T-helper 2 cell treated with Interferon-gamma antibody and Interleukin-4, amounts not matched to agents 100 ng/mL and 5 ng/mL, for 36 hours (primary cell): ENCODE results near the gene NCKAP5. TPM values are rescaled to one million over a fixed set of nuclear protein-coding genes. Genes with fewer than 3 reads are reported as not detected.

Source experiments
- intact Hi-C: fragments of 100-400 bp; cut with micrococcal nuclease; formaldehyde crosslinking; loops from one replicate; pipeline ENCODE4 v1.15.1; 2023
- total RNA-seq: library from RNA; stranded (reverse); gene quantifications from 2 replicates; pipeline ENCODE4 v1.2.3, GENCODE V29; 2022

The NCKAP5 gene
- total RNA-seq, 1 donor from 2014 or later: not detected

- intact Hi-C loops: no loop called here
Observed at GRCh38 chr2:133286326-133286922, 281.8 kb downstream of the NCKAP5 start.

- intact Hi-C loops: no loop called here
Observed at GRCh38 chr2:133273031-133273430, 295.2 kb downstream of the NCKAP5 start.

DNA sequence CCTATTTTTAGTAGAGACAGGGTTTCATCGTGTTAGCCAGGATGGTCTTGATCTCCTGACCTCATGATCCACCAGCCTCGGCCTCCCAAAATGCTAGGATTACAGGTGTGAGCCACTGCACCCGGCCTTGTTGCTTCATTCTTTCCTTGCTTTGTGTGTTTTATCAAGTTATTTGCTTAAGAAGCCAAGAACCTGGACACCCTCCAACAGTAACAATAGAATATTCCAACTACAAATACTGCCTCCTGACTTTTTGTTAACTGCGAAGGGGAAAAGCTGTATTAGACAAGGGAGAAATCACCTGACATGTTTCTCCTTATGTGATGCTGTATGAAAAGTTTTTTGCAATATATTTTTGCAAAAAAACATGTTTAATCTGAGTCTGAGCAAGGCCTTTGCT lies 297.2 kb downstream of the NCKAP5 start:
- intact Hi-C loops: no loop called here

DNA sequence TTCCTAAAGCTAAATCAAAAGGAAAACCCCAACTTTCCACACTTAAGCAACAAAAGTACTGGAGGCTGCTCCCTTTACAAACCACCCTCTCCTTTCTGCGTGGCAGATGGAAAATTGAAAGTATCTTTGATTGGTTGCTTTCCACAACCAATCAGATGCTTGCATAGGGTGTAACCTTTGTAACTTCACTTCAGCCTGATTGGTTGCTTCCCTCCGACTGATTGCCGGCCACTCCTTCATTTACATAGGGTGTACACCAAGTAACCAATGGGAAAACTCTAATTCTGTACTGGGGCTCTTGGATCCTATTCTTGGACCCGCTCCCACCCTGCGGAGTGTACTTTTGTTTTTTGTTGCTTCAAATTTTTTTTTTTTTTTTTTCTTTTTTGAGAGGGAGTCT lies 297.7 kb downstream of the NCKAP5 start:
- intact Hi-C loops: no loop called here

GRCh38 chr2:133266926-133267590 lies 301.2 kb downstream of the NCKAP5 start:
- intact Hi-C loops: no loop called here

DNA sequence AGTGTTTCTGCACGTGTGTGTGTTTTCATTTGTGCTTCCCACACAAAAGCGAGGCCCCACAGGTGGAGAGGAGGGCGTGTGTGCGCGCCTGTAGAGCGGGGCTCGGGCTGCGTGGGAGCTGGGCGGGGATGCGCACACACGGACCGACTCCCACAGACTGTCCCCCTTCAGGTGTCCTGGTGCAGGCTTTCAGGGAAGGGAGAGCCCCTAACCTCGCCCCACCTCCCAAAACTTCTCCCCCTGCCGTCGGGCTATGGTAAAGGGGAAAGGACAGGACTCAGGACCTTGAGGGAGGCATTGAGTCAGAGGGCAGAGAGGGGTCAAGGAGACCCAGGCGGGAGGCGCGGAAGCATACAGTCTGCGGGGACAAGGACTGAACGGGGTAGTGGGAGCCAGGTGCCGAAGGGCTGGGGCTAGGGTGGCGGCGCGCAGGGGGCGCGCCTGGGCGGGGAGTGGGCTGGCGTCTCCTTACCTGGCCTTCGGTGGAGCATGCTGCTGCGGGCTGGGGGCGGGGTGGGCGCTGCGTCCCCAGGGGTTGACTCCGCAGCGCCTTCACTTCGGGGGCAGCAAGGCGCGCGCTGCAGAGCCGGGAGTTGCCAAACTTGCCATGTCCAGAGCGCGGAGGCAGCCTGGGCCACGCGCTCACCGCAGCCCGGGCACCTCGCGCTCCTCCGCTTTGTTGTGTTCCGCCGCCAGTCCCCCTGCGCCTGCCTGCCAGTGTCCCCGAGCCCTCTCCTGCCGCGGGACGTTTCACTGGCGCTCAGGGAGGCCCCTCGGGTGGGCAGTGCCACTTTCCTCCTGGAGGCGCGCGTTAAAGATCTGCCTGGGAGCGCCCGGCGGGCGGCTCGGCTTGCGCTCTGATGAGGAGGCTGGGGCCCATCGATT lies 302.0 kb downstream of the NCKAP5 start:
- intact Hi-C loops: no loop called here

- intact Hi-C loops: no loop called here
Observed at GRCh38 chr2:133265432-133265949, 302.8 kb downstream of the NCKAP5 start.

DNA sequence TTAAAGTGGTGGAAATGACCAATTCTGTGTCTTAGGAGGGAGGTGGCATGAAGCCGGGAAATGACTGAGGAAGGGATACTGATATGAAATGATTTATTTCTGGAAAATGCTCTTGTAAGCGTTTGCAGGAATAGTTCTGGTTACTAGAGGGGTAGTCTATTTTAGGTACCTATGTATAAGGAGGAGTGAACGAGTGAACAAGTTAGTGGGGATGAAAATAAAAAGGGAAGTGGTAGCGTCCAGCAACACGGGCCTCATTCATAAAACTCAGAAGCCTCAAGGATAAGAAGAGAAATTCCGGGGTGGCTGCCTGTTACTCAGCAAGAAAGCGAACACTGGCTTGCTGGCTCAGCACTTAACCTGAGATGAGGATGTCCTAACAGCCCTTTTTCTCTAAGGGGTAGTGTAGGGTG lies 303.3 kb downstream of the NCKAP5 start:
- intact Hi-C loops: no loop called here

DNA sequence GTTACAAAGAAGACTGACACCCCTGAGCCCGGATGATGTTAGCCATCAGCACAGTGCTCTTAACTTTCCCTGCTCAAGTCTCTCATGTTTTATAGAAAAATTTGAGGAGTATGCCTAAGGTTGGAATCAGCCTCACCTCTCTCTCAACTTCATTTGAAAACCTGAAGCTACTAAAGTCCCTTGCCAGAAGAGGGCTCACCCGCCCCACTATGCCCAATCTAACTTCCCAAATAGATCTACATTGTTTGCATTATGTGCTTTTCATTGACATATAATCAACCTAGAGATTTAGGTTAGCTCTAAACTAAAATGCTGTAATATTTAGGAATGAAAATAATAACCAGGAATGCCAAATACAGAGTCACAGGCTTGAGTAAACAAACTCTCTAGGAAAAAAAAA lies 305.4 kb downstream of the NCKAP5 start:
- intact Hi-C loops: no loop called here

DNA sequence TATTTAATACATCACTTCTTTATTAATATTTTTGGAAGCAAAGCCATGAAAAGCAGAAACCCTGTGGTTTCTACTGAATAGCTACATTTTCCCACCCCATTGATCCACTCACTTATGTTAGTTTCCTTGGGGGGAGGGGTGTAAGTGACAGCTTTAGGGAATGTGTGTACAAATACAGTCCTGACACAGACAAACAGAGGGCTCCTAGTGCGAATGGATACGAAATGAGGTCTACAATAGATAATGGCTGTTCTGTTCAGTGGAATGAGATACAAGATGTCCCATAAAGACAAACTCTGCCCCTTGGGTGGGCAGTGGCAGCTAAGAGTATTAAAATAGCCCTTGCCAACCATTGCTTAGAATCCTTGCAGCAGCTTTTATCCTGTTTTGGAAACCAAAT lies 312.9 kb downstream of the NCKAP5 start:
- intact Hi-C loops: no loop called here

GRCh38 chr2:133253793-133254192 lies 314.5 kb downstream of the NCKAP5 start:
- intact Hi-C loops: no loop called here

DNA sequence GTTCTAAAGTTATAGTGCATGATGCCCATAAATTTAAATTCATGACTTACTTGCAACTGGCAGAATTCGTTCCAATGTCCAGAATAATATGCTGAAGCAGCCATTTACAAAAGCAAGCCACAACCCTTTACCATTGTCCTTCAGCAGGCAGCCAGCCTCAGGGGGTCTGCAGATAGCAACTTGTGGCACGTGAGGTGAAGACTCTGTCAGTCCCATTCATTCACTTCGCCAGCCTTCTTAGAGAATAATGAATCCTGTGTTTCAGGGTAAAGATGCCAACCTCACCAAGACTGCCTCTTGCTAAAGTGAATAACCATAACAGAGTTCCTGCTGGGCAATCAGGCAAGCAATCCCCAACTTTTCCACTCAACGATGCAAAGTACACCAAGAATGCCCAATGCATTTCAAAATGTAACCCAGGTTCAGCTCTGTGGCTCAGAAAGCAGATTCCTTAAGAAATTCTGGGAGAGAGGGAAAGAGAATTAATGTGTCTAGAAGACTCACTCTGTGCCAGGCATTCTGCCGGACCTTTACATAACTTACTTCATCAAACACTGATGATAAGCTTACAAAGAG lies 315.4 kb downstream of the NCKAP5 start:
- intact Hi-C loops: no loop called here

DNA sequence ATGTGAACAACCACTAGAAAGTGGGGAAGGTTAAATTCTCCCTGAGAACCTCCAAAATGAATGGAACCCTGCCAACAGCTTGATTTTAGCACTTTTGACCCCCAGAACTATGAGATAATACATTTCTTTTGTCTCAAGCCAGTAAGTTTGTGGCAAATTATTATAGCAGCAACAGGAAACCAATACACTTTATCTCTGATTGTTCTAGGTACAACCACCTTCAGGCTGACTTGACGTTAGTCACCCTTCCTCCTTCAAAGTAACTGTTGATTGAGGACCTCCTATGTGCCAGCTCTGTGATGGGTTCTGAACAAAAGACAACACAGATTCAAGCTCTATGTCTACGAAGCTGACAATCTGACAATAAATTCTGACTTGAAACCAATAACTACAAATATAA lies 318.9 kb downstream of the NCKAP5 start:
- intact Hi-C loops: no loop called here

- intact Hi-C loops: no loop called here
Observed at GRCh38 chr2:133248264-133248663, 320.0 kb downstream of the NCKAP5 start.

GRCh38 chr2:133247631-133248030 lies 320.6 kb downstream of the NCKAP5 start:
- intact Hi-C loops: no loop called here

DNA sequence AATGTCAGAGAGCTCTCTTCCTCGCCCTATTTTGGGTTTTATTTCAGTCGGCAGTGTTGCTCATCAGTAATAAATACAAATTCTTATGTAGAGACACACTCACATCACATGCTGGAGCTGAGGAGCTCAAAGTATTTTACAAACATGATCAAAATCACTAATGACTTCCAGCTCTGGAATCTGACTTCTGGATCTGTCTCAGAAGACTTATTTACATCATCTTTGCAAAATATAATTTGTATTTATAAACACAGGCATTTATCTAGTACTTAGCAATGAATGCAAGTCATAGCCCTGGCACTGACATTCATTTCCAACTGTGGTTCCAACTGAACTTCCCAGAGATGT lies 327.1 kb downstream of the NCKAP5 start:
- intact Hi-C loops: no loop called here

DNA sequence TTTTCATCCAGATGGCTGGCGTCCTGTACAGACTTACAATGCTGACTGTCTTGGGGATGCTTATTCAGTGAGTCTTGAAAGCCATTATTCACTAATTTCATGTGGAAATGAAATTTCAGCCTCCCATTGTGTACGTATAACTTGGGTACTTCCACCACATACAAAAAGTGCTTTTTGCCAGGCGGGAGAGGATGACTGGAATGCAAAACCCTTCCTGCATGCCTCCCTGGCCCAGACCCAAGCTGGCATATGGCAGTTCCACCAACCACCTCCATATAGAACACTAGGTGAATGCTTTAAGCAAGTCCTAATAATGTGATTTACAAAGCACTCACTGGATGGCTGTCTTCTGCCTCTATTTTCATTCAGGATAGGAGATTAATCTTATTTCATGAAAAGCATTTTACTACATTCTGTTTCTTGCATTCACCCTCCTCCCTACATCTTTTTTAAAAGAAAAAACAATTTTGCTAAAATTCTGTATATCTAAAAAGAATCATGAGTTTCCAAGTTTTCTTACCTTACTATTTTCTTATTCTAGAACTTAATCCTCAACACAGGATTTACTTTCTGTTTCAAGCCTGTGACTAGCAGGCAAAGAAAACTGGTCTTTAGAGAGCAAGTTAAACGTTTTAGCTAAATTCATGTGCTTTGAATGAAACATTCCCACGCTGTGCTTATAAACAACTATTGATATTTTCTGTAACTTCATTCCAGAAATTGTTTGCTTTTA lies 327.6 kb downstream of the NCKAP5 start:
- intact Hi-C loops: no loop called here

DNA sequence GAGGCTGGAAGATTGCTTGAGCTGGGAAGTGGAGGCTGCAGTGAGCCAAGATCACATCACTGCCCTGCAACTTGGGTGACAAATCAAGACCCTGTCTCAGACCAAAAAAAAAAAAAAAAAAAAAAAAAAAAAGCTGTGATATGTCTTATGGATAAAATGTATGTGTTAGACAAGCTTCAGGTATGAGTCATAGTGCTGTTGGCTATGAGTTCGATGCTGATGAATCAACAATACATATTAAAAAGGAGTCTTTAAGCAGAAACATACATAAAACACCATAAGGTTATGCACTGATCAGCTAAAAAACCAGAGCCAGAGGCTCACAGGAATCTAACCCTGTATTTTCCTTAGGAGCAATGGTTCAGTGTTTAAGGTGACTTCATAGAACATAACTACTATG lies 332.3 kb downstream of the NCKAP5 start:
- intact Hi-C loops: no loop called here

DNA sequence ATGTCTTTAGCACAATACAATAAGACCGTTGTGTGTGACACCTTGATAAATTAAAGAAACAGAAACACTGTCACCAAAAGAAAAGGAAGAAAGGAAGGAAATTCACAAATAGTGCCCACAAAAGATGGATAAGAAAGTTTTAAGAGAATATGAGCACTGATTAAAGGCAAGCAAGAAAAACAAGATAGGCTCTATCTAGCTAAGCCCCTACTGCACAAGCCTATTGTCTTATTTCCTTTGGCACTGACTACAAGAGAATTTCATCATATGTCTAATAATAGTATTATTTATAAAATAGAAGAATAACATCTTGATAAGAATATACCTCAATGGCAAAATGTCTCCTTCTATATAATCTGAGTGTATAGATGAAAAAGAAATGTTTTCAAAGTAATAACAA lies 335.7 kb downstream of the NCKAP5 start:
- intact Hi-C loops: no loop called here

GRCh38 chr2:133231264-133231663 lies 337.0 kb downstream of the NCKAP5 start:
- intact Hi-C loops: no loop called here

DNA sequence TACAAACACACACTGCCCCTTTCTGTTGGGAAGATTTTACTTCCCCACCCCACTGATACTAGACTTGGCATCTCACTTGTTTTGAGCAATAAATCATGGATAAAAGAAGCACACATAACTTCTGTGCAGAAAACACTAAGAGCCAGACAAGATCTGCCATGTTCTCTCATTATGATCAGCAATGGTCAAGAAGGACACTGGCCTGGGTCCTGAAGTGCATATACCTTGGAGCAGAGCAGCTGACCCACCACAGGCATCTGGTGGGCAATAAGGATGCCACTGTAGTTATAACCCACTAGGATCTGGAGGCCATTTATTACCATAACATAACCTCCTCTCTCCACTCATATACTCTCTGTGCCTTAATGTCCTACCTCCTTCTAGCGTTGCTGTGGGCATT lies 338.3 kb downstream of the NCKAP5 start:
- intact Hi-C loops: no loop called here
